Kidney glomerular epithelial cell (primary cell): ENCODE data around the gene HOXA11.
A peak's percentile ranks its signal among the peaks of the same experiment; 100 is the strongest.

Experiments
- DNase-seq: peaks from one replicate; lab custom pipeline; 2025; lab: John Stamatoyannopoulos, UW

Gene HOXA11

GRCh38 chr7:27205325-27206280, 20.6 kb upstream of the HOXA11 start:
- DNase-seq, result no peak

- no peak for DNase-seq
These were observed 19.9 kb upstream of the HOXA11 start for GRCh38 chr7:27204851-27205322.

- DNase-seq, result no peak
These were observed 19.0 kb upstream of the HOXA11 start for GRCh38 chr7:27203964-27204594.

GRCh38 chr7:27203365-27203953, 18.4 kb upstream of the HOXA11 start:
- DNase-seq, result no peak

GRCh38 chr7:27202862-27203134, 17.8 kb upstream of the HOXA11 start:
- DNase-seq, result no peak

- DNase-seq, result no peak
These were observed 17.2 kb upstream of the HOXA11 start for GRCh38 chr7:27202018-27202861.

- DNase-seq, result no peak
These were observed 16.6 kb upstream of the HOXA11 start for GRCh38 chr7:27201580-27202017.

- no peak for DNase-seq
These were observed 15.9 kb upstream of the HOXA11 start for GRCh38 chr7:27200761-27201579.

GRCh38 chr7:27199849-27200760, 15.1 kb upstream of the HOXA11 start, which contains the start of gene HOXA13:
TSS of gene HOXA13 (minus strand) at chr7:27200091. CDS start at chr7:27200077, 14 bp downstream.
- peak; percentile 6 for DNase-seq

- no peak for DNase-seq
These were observed 14.1 kb upstream of the HOXA11 start for GRCh38 chr7:27198871-27199801.

- no peak for DNase-seq
These were observed 13.3 kb upstream of the HOXA11 start for GRCh38 chr7:27198138-27198841.

- DNase-seq, result no peak
These were observed 12.4 kb upstream of the HOXA11 start for GRCh38 chr7:27197137-27198042.

- DNase-seq, result peak; percentile 38
These were observed 11.3 kb upstream of the HOXA11 start for GRCh38 chr7:27196287-27196767.

GRCh38 chr7:27194686-27195379, 9.8 kb upstream of the HOXA11 start:
- DNase-seq, result no peak

- no peak for DNase-seq
These were observed 8.9 kb upstream of the HOXA11 start for GRCh38 chr7:27194002-27194352.

GRCh38 chr7:27193335-27194001, 8.4 kb upstream of the HOXA11 start:
- DNase-seq, result no peak
